Lung (tissue), 12 donors: ENCODE results near the gene LEKR1. TPM values are rescaled to one million over a fixed set of nuclear protein-coding genes. Genes with fewer than 3 reads are reported as not detected.

Experiments used
- ATAC-seq: fragments of 200-7000 bp; cut with Tn5 transposase; one replicate; pipeline ENCODE4 v1.9.1; 2020; ENCODE audit warnings: moderate number of reproducible peaks; ENCODE audit not compliant: insufficient read depth, low FRiP score
- DNase-seq, 3 donors: peaks; one replicate each; pipeline ENCODE4 v3.0.0-alpha.2; 2013 to 2017
- H3K27ac ChIP-seq, 2 donors: one replicate each; pipeline ENCODE4 v1.5.1; 2013; ENCODE audit warnings: mild to moderate bottlenecking in 2 of 2, moderate library complexity in 2 of 2, control low read depth in 1 of 2, inconsistent platforms in 1 of 2, low read depth in 1 of 2, low read length in 1 of 2
- H3K27me3 ChIP-seq, 3 donors: one replicate each; pipeline ENCODE4 v1.5.1; 2013; ENCODE audit warnings: low read length in 2 of 3; ENCODE audit not compliant: control insufficient read depth in 3 of 3, insufficient read depth in 3 of 3
- H3K36me3 ChIP-seq, 4 donors: one replicate each; pipeline ENCODE4 v1.5.1; 2013; ENCODE audit warnings: low read length in 4 of 4, mild to moderate bottlenecking in 1 of 4, moderate library complexity in 1 of 4; ENCODE audit not compliant: control insufficient read depth in 4 of 4, insufficient read depth in 4 of 4
- H3K4me1 ChIP-seq, 5 donors: one replicate each; pipeline ENCODE4 v1.5.1; 2013; ENCODE audit warnings: low read length in 5 of 5, mild to moderate bottlenecking in 2 of 5, moderate library complexity in 1 of 5; ENCODE audit not compliant: control insufficient read depth in 5 of 5, insufficient read depth in 5 of 5
- H3K4me3 ChIP-seq: one replicate; pipeline ENCODE4 v1.5.1; 2013; ENCODE audit warnings: mild to moderate bottlenecking, control low read depth, moderate library complexity
- H3K9ac ChIP-seq, 2 donors: one replicate each; pipeline ENCODE4 v1.5.1; 2013; ENCODE audit warnings: low read length in 2 of 2, control low read depth in 1 of 2; ENCODE audit not compliant: insufficient read depth in 1 of 2
- H3K9me3 ChIP-seq, 4 donors: one replicate each; pipeline ENCODE4 v1.5.1; 2013; ENCODE audit warnings: low read length in 3 of 4, mild to moderate bottlenecking in 1 of 4, moderate library complexity in 1 of 4; ENCODE audit not compliant: control insufficient read depth in 4 of 4, insufficient read depth in 3 of 4
- WGBS, 2 donors: extraction: QIAGEN DNeasy Blood & Tissue Kit; methylation state at CpG; one replicate each; pipeline ENCODE4 v1.1.7; 2013; 5-methylcytosine and 5-hydroxymethylcytosine counted together
- polyA plus RNA-seq, 2 donors: library from polyadenylated mRNA; stranded (reverse); fragments of 200-250 nt; gene quantifications; one replicate each; pipeline ENCODE4 v1.2.1, GENCODE V29; 2013
- total RNA-seq, 2 donors: library from RNA; depleted of rRNA in 1 of 2; stranded (reverse); fragments of >200 nt in 1 of 2; gene quantifications; one replicate each; pipeline ENCODE4 v1.2.1, GENCODE V29; 2014 to 2021
- TF ChIP-seq, protein P1 (sequence below): IDR thresholded peaks from 2 replicates; pipeline ENCODE4 v1.5.1; 2012; ENCODE audit warnings: mild to moderate bottlenecking; ENCODE audit errors: control extremely low read depth, extremely low read depth
- donor health status: control.
- donor health status: control.
- donor health status: Bipolar disorder and iron deficiency.
- donor health status: healthy.
- donor health status: DM: yes; HTN: yes; CAD: no.

The LEKR1 gene
- total and polyA plus RNA-seq, 4 donors: 0.71 to 5.4 (median 3.2) TPM

DNA sequence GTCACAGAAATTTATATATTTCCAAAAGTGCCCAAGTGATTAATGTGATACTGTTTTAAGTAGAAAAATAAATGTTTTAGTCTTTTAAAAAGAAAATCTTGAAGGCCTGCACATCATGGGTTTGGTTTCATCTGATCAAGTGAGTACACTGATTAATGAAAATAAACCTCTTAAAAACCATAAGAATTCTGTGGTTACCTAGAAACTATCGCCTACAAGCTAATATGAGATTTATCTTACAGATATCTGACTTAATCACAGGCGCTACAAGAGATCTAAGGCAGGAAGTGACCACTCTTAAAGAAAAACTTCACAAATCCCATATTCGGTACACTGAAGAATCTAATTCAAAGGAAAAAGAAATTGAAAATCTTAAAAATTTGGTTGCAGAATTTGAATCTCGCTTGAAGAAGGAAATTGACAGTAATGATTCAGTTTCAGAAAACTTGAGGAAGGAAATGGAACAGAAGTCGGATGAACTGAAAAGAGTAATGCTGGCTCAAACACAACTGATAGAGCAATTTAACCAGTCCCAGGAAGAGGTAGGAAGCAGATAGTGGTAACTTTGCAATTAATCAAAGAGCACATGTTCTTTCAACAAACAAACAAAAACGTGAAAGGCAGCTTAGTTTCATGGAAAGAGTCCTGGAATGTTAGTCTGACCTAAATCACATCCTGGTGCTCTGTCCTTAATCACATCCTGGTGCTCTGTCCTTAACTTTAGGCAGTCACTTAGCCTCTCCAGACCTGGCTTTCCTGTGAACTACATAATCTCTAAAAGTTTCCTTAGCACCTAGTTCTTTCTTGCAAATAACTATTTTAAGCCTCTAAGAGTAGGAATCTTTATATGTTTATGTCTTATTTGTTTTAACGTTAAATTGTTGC, 201.9 kb downstream of the LEKR1 start:
- Histone ChIP-seq H3K9me3 (no peaks in the 10 kb centered on the region), H3K36me3 (no peaks in the 10 kb centered on the region), H3K27me3 (no peaks in the 10 kb centered on the region), H3K27ac (no peak overlapping the region), H3K9ac (no peak overlapping the region), H3K4me1 (no peaks in the 10 kb centered on the region), H3K4me3 (no peak overlapping the region)
- TF ChIP-seq, protein P1, sequence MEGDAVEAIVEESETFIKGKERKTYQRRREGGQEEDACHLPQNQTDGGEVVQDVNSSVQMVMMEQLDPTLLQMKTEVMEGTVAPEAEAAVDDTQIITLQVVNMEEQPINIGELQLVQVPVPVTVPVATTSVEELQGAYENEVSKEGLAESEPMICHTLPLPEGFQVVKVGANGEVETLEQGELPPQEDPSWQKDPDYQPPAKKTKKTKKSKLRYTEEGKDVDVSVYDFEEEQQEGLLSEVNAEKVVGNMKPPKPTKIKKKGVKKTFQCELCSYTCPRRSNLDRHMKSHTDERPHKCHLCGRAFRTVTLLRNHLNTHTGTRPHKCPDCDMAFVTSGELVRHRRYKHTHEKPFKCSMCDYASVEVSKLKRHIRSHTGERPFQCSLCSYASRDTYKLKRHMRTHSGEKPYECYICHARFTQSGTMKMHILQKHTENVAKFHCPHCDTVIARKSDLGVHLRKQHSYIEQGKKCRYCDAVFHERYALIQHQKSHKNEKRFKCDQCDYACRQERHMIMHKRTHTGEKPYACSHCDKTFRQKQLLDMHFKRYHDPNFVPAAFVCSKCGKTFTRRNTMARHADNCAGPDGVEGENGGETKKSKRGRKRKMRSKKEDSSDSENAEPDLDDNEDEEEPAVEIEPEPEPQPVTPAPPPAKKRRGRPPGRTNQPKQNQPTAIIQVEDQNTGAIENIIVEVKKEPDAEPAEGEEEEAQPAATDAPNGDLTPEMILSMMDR: no peak
- 41 to 52% methylated on average over 7 of the region's 7 CpGs for WGBS, 2 donors
- no peak for DNase-seq
- no peak for ATAC-seq

DNA sequence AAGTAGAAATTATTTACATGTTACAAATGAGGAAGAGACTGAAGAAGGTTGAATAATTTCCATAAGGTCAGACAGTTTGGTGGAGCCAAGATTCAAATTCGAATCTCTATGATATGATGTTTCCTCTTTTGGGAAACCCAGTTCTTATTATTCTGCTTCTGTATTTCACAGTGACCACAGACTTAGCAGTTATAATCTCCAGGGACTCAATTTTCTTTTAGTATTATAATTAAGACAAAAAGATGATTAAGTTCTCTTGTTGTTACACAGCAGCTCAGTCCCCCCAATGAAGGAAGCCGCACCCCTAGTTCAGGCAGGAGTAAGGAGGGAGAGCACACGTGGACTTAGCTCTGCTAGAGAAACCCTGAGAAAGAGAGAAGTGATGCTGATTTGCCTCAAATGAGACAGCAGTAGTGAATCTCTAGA, 203.2 kb downstream of the LEKR1 start:
- no peak overlapping the region for H3K9ac ChIP-seq
- H3K27ac ChIP-seq: no peak overlapping the region
- TF ChIP-seq, protein P1: no peak
- no peak for ATAC-seq
- 71 to 73% methylated on average over 3 of the region's 3 CpGs for WGBS, 2 donors
- no peaks in the 10 kb centered on the region for H3K27me3 ChIP-seq
- DNase-seq: no peak
- no peaks in the 10 kb centered on the region for H3K9me3 ChIP-seq
- H3K36me3 ChIP-seq: no peaks in the 10 kb centered on the region
- no peaks in the 10 kb centered on the region for H3K4me1 ChIP-seq
- H3K4me3 ChIP-seq: no peak overlapping the region

DNA sequence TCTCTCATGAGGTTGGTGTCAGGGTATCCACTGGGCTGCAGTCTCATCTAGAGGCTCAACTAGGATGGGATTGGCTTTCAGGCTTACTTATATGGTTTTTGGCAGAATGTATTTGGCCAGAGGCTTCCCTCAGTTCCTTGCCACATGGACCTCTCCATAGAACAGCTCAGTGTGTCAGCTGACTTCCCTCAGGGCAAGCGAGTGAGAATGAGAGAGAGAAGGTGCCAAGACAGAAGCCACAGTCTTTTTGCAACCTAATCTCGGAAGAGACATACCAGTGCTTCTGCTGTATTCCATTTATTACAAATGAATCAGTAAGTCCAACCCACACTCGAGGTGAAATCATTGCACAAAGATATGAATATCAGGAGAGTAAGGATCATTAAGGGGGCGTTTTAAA, 204.6 kb downstream of the LEKR1 start:
- Histone ChIP-seq H3K9me3 (no peaks in the 10 kb centered on the region), H3K4me3 (no peak overlapping the region), H3K27ac (no peak overlapping the region), H3K4me1 (no peaks in the 10 kb centered on the region), H3K36me3 (no peaks in the 10 kb centered on the region), H3K27me3 (no peaks in the 10 kb centered on the region), H3K9ac (no peak overlapping the region)
- ATAC-seq (no peak), DNase-seq (no peak)
- TF ChIP-seq, protein P1: no peak
- WGBS, 2 donors: 76 to 84% methylated on average over 4 of the region's 4 CpGs
